K562 (cell line): ENCODE results near the gene TANC1. TPM values are rescaled to one million over a fixed set of nuclear protein-coding genes. Genes with fewer than 3 reads are reported as not detected.

ENCODE experiments used
- ATAC-seq: fragments of 200-7000 bp; cut with Tn5 transposase; 3 replicates; pipeline ENCODE4 v1.9.1; 2020; ENCODE audit warnings: moderate library complexity
- BruUV-seq: library from RNA; stranded (reverse); fragments of 400-500 nt; replicated peaks from 2 replicates; lab custom pipeline; 2021; lab: Mats Ljungman, UMichigan
- CTCF ChIA-PET: fragments of 300-600 bp; formaldehyde crosslinking; extraction: SDS; loops from one replicate; lab custom pipeline; 2021; ENCODE audit warnings: low intra/inter-chr PET ratio; lab: Yijun Ruan, JAX
- POLR2A ChIA-PET: fragments of 300-600, 350-650 bp; sonication (Branson Sonifier 250); formaldehyde crosslinking; extraction: SDS; loops from one replicate; lab custom pipeline; 2021; ENCODE audit warnings: antibody characterized with exemption, inconsistent platforms; lab: Yijun Ruan, JAX
- DNase-seq, 4 experiments: peaks; one replicate each; pipeline versions ENCODE4 v3.0.0 to v3.0.0-alpha.2; 2011 to 2018; ENCODE audit warnings: low spot score in 3 of 4, mixed read lengths in 3 of 4; ENCODE audit errors: extremely low read depth in 1 of 4
- FAIRE-seq: peaks from 2 replicates; lab custom pipeline; 2011; peaks lifted over from hg19 to GRCh38; lab: Jason Lieb, UNC
- H2AFZ ChIP-seq: 2 replicates; pipeline ENCODE4 v1.6.0; 2011; ENCODE audit warnings: low read depth, low read length, control low read depth, inconsistent platforms
- H3K27ac ChIP-seq: fragments of 200-600 bp; 3 replicates; pipeline ENCODE4 v1.8.0; 2011; ENCODE audit warnings: low read depth, mild to moderate bottlenecking, control low read depth, inconsistent platforms, low read length, moderate library complexity, mixed read lengths; ENCODE audit errors: extremely low read depth
- H3K27me3 ChIP-seq, 2 experiments: fragments of 300-600 bp in 1 of 2; 2 replicates in 1 of 2; 3 replicates in 1 of 2; pipeline versions ENCODE4 v1.6.0 to v1.8.0; 2011; ENCODE audit warnings: inconsistent platforms in 2 of 2, low read length in 2 of 2, mild to moderate bottlenecking in 1 of 2, mixed read lengths in 1 of 2, moderate library complexity in 1 of 2; ENCODE audit not compliant: control insufficient read depth in 2 of 2, insufficient read depth in 2 of 2
- H3K36me3 ChIP-seq: fragments of 300-600 bp; 3 replicates; pipeline ENCODE4 v1.8.0; 2011; ENCODE audit warnings: mild to moderate bottlenecking, low read length, inconsistent platforms; ENCODE audit not compliant: control insufficient read depth, insufficient read depth
- H3K4me1 ChIP-seq, 2 experiments: fragments of 200-600 bp in 1 of 2; replicated peaks in 1 of 2; 2 replicates in 1 of 2; 3 replicates in 1 of 2; pipeline versions ENCODE4 v1.5.1 to v1.8.0; 2011; ENCODE audit warnings: inconsistent platforms in 2 of 2, low read length in 2 of 2, mild to moderate bottlenecking in 1 of 2, mixed read lengths in 1 of 2, moderate library complexity in 1 of 2; ENCODE audit not compliant: control insufficient read depth in 2 of 2, insufficient read depth in 2 of 2
- H3K4me2 ChIP-seq: 2 replicates; pipeline ENCODE4 v1.6.1; 2011; ENCODE audit warnings: low read length, control low read depth, inconsistent platforms, mixed read lengths; ENCODE audit not compliant: insufficient read depth
- H3K4me3 ChIP-seq: fragments of 200-600 bp; sonication (generic), shearing (Covaris generic); 2 replicates; pipeline ENCODE4 v1.5.1; 2016; ENCODE audit warnings: control low read depth, inconsistent platforms
- H3K79me2 ChIP-seq: fragments of 200-600 bp; 3 replicates; pipeline ENCODE4 v1.8.0; 2011; ENCODE audit warnings: low read length, inconsistent platforms; ENCODE audit not compliant: control insufficient read depth, insufficient read depth
- H3K9ac ChIP-seq, 2 experiments: 2 replicates each; pipeline versions ENCODE4 v1.6.0 to v1.6.1; 2011; ENCODE audit warnings: low read depth in 2 of 2, low read length in 2 of 2, control low read depth in 1 of 2, inconsistent platforms in 1 of 2, mild to moderate bottlenecking in 1 of 2, mixed read lengths in 1 of 2; ENCODE audit not compliant: insufficient read depth in 1 of 2
- H3K9me1 ChIP-seq: one replicate; pipeline ENCODE4 v1.6.0; 2011; ENCODE audit warnings: inconsistent platforms, mild to moderate bottlenecking, low read length, moderate library complexity; ENCODE audit not compliant: control insufficient read depth, insufficient read depth
- H3K9me3 ChIP-seq: replicated peaks from 2 replicates; pipeline ENCODE4 v1.5.1; 2011; ENCODE audit warnings: low read depth, low read length, inconsistent platforms; ENCODE audit not compliant: control insufficient read depth, insufficient read depth
- H4K20me1 ChIP-seq: replicated peaks from 2 replicates; pipeline ENCODE4 v1.6.1; 2011; ENCODE audit warnings: low read length, inconsistent platforms, mixed read lengths; ENCODE audit not compliant: control insufficient read depth, insufficient read depth
- ARID2 ChIP-seq: fragments of 450-650 bp; IDR thresholded peaks from 2 replicates; pipeline ENCODE4 v1.6.1; 2017; ENCODE audit warnings: antibody characterized with exemption, mild to moderate bottlenecking
- CBFB ChIP-seq: sonication (generic); formaldehyde crosslinking; IDR thresholded peaks from 2 replicates; pipeline ENCODE4 v1.4.0; 2020; ENCODE audit warnings: mild to moderate bottlenecking, missing genetic modification reagents
- MYNN ChIP-seq, 2 experiments: sonication (generic); formaldehyde crosslinking in 1 of 2; IDR thresholded peaks; 2 replicates each; pipeline versions ENCODE4 v1.5.0 to v1.6.1; 2016 to 2020; ENCODE audit warnings: antibody characterized with exemption in 1 of 2, missing genetic modification reagents in 1 of 2
- TBP ChIP-seq: optimal IDR thresholded peaks from 2 replicates; pipeline ENCODE3; 2011; ENCODE audit warnings: low read depth, low read length, improper control_type of control experiment
- ZNF76 ChIP-seq: fragments of 250-450 bp; sonication (Bioruptor Pico); IDR thresholded peaks from 2 replicates; pipeline ENCODE4 v1.4.0; 2020; ENCODE audit warnings: mild to moderate bottlenecking, moderate library complexity, borderline replicate concordance
- ZNF830 ChIP-seq: fragments of 250-450 bp; sonication (Bioruptor Pico); IDR thresholded peaks from 2 replicates; pipeline ENCODE4 v1.5.0; 2021; ENCODE audit warnings: mild to moderate bottlenecking
- WGBS: fragments of 100-300 bp; shearing (Covaris generic); methylation state at CpG from one replicate; pipeline ENCODE4 v1.1.6; 2016; ENCODE audit warnings: low coverage, mixed read lengths; ENCODE audit not compliant: insufficient coverage; ENCODE audit errors: missing lambda C conversion rate; 5-methylcytosine and 5-hydroxymethylcytosine counted together
- in situ Hi-C: fragments of 300-500 bp; cut with MboI; formaldehyde crosslinking; loops from 4 replicates; pipeline ENCODE4 v1.15.0; 2018; ENCODE audit warnings: inconsistent platforms, mixed read lengths
- intact Hi-C: fragments of 100-400 bp; cut with micrococcal nuclease; formaldehyde crosslinking; loops from 2 replicates; pipeline ENCODE4 v1.14.2; 2022
- polyA plus RNA-seq, 8 experiments: library from polyadenylated mRNA; depleted of rRNA in 4 of 8; stranded (reverse) in 5 of 8; unstranded in 3 of 8; fragments of >200 nt; fragmentation: Nextera tagmentation in 2 of 8; fragmentation: Illumina TruSeq in 1 of 8; extraction: Ambion mirVana in 2 of 8; extraction: Trizol in 1 of 8; gene quantifications; 2 replicates each; pipeline versions ENCODE4 v1.2.1 to v1.2.3, GENCODE V29; 2011 to 2014; ENCODE audit warnings: inconsistent platforms in 1 of 8, missing spikeins in 1 of 8
- total RNA-seq, 7 experiments: library from RNA; depleted of rRNA in 6 of 7; stranded (reverse); fragments of >200 nt in 6 of 7; fragmentation: Illumina TruSeq in 2 of 7; extraction: Trizol in 2 of 7; gene quantifications; 2 replicates each; pipeline versions ENCODE4 v1.2.1 to v1.2.3, GENCODE V29; 2011 to 2021; ENCODE audit warnings: low replicate concordance in 1 of 7

Gene TANC1
- total and polyA plus RNA-seq, 9 of the 15 experiments (the other 6 are each of a cell fraction or from before 2014, with no cell fraction given): under 0.01 to 0.20 (median 0.07) TPM; not detected in 1

GRCh38 chr2:159187106-159187505 is 218.7 kb downstream of the TANC1 start:
- no peaks in the 10 kb centered on the region for H3K9me1 ChIP-seq
- BruUV-seq: no TSS peak
- in situ Hi-C loops (loop anchor here (10.0 kb wide), 1 partner anchor 282 kb away; no protein-coding TSS in a partner anchor), intact Hi-C loops (no loop called here)
- no peak overlapping the region for H3K27ac ChIP-seq
- H3K27me3 ChIP-seq: peaks cover 37 to 68% of the 10 kb centered on the region in 2 experiments
- no peak overlapping the region for H3K4me2 ChIP-seq
- ATAC-seq: no peak
- TF ChIP-seq MYNN (IDR thresholded peaks at IDR 0.05): no peak
- TF ChIP-seq MYNN (CRISPR knock-in tag; IDR thresholded peaks at IDR 0.05): no peak
- no peak for TF ChIP-seq CBFB (CRISPR knock-in tag)
- TF ChIP-seq ZNF76 (CRISPR knock-in tag): no peak
- TF ChIP-seq ZNF830 (CRISPR knock-in tag): no peak
- TF ChIP-seq TBP: no peak
- no peak for TF ChIP-seq ARID2
- TF ChIP-seq, all 486 proteins: peak for 0
- H3K9ac ChIP-seq: no peak overlapping the region
- no peak overlapping the region for H3K4me3 ChIP-seq
- H3K36me3 ChIP-seq: no peaks in the 10 kb centered on the region
- no peaks in the 10 kb centered on the region for H3K79me2 ChIP-seq
- CTCF ChIA-PET: no interaction called here
- no peak for DNase-seq
- no peaks in the 10 kb centered on the region for H3K4me1 ChIP-seq
- H4K20me1 ChIP-seq: peaks cover 15% of the 10 kb centered on the region; the same call in 1 of the 2 replicates
- POLR2A ChIA-PET: interaction anchor here (0.6 to 1.0 kb wide), 3 partner anchors 11 to 552 kb away, joined by 3 to 6 read pairs (median 3); no protein-coding TSS in a partner anchor
- no peak overlapping the region for H2AFZ ChIP-seq
- no peak for FAIRE-seq
- H3K9me3 ChIP-seq: no peaks in the 10 kb centered on the region
- 0% methylated on average over 6 of the region's 6 CpGs for WGBS
